DND-41 (cell line): ENCODE data around the gene PPT2.
"Not testable (repeated sequence)": the region's sequence is repeated elsewhere in the genome, so short reads cannot be mapped to it uniquely, and the experiment has no call there.

Experiments used
- ATAC-seq: fragments of 200-7000 bp; cut with Tn5 transposase; 3 replicates; pipeline ENCODE4 v1.9.1; 2021; ENCODE audit warnings: low read depth; ENCODE audit not compliant: insufficient read depth
- DNase-seq: peaks from one replicate; pipeline ENCODE4 v3.0.0-alpha.2; 2020
- H2AFZ ChIP-seq: 2 replicates; pipeline ENCODE4 v1.6.0; 2012; ENCODE audit warnings: low read depth, low read length
- H3K27ac ChIP-seq: 2 replicates; pipeline ENCODE4 v1.5.1; 2012; ENCODE audit warnings: low read length, inconsistent platforms
- H3K27me3 ChIP-seq: fragments of 200-600 bp; sonication (generic); 2 replicates; pipeline ENCODE4 v1.6.0; 2012; ENCODE audit warnings: low read length, mild to moderate bottlenecking, inconsistent platforms; ENCODE audit not compliant: insufficient read depth, poor library complexity
- H3K36me3 ChIP-seq: 2 replicates; pipeline ENCODE4 v1.5.1; 2012; ENCODE audit warnings: low read length, inconsistent platforms; ENCODE audit not compliant: insufficient read depth
- H3K4me1 ChIP-seq: 2 replicates; pipeline ENCODE4 v1.5.1; 2012; ENCODE audit warnings: mild to moderate bottlenecking, low read length; ENCODE audit not compliant: insufficient read depth
- H3K4me2 ChIP-seq: 2 replicates; pipeline ENCODE4 v1.6.0; 2012; ENCODE audit warnings: mild to moderate bottlenecking, moderate library complexity, low read length, inconsistent platforms; ENCODE audit not compliant: insufficient read depth
- H3K4me3 ChIP-seq, 2 experiments: fragments of 200-600 bp in 1 of 2; shearing (Covaris generic) in 1 of 2; 2 replicates each; pipeline ENCODE4 v1.5.1; 2012 to 2016; ENCODE audit warnings: inconsistent platforms in 2 of 2, low read length in 2 of 2, mild to moderate bottlenecking in 2 of 2, low read depth in 1 of 2, moderate library complexity in 1 of 2
- H3K79me2 ChIP-seq: 2 replicates; pipeline ENCODE4 v1.6.0; 2012; ENCODE audit warnings: low read length, inconsistent platforms; ENCODE audit not compliant: insufficient read depth
- H3K9ac ChIP-seq: 2 replicates; pipeline ENCODE4 v1.6.0; 2012; ENCODE audit warnings: low read depth, mild to moderate bottlenecking, inconsistent platforms, low read length, moderate library complexity
- H3K9me3 ChIP-seq: 2 replicates; pipeline ENCODE4 v1.5.1; 2012; ENCODE audit warnings: low read length, moderate library complexity, mild to moderate bottlenecking, inconsistent platforms; ENCODE audit not compliant: insufficient read depth, severe bottlenecking
- H4K20me1 ChIP-seq: 2 replicates; pipeline ENCODE4 v1.6.0; 2012; ENCODE audit warnings: low read length; ENCODE audit not compliant: insufficient read depth
- EZH2 ChIP-seq: IDR thresholded peaks from 3 replicates; pipeline ENCODE4 v1.6.1; 2012; ENCODE audit warnings: borderline replicate concordance, low read depth, mild to moderate bottlenecking, moderate library complexity, low read length, inconsistent platforms; ENCODE audit not compliant: severe bottlenecking
- TF ChIP-seq, protein P1 (sequence below): IDR thresholded peaks from 2 replicates; pipeline ENCODE4 v1.5.1; 2012; ENCODE audit warnings: borderline replicate concordance, low read length, moderate library complexity, mild to moderate bottlenecking; ENCODE audit not compliant: poor library complexity, severe bottlenecking; ENCODE audit errors: extremely low read depth

PPT2 gene

DNA sequence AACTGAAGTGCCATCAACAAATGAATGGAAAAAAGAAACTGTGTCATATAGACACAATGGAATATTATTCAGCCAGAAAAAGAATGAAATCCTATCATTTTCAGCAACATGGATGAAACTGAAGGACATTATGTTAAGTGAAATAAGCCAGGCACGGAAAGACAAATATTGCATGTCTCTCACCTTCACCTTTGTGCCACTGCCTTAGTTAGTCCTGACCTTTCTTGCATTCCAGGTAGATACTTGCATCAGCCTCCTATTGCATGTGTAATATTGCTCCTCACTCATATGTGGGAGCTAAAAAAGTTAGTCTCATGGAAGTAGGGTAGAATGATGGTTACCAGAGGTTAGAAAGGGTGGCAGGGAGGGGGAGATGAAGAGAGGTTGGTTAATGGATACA is 55.1 kb downstream of the PPT2 start:
- DNase-seq (no peak), ATAC-seq (no peak)
- no peaks in the 10 kb centered on the region for H3K4me1 ChIP-seq
- H2AFZ ChIP-seq = no peak overlapping the region
- H3K36me3 ChIP-seq = no peaks in the 10 kb centered on the region
- H3K27ac ChIP-seq = no peak overlapping the region
- no peaks in the 10 kb centered on the region for H3K9me3 ChIP-seq
- no peak overlapping the region for H3K4me2 ChIP-seq
- peaks cover 3% of the 10 kb centered on the region for H3K27me3 ChIP-seq
- no peak overlapping the region for H3K4me3 ChIP-seq
- no peaks in the 10 kb centered on the region for H3K79me2 ChIP-seq
- H4K20me1 ChIP-seq = no peaks in the 10 kb centered on the region
- TF ChIP-seq EZH2 = no peak
- TF ChIP-seq, protein P1, sequence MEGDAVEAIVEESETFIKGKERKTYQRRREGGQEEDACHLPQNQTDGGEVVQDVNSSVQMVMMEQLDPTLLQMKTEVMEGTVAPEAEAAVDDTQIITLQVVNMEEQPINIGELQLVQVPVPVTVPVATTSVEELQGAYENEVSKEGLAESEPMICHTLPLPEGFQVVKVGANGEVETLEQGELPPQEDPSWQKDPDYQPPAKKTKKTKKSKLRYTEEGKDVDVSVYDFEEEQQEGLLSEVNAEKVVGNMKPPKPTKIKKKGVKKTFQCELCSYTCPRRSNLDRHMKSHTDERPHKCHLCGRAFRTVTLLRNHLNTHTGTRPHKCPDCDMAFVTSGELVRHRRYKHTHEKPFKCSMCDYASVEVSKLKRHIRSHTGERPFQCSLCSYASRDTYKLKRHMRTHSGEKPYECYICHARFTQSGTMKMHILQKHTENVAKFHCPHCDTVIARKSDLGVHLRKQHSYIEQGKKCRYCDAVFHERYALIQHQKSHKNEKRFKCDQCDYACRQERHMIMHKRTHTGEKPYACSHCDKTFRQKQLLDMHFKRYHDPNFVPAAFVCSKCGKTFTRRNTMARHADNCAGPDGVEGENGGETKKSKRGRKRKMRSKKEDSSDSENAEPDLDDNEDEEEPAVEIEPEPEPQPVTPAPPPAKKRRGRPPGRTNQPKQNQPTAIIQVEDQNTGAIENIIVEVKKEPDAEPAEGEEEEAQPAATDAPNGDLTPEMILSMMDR = no peak
- H3K9ac ChIP-seq = no peak overlapping the region

DNA sequence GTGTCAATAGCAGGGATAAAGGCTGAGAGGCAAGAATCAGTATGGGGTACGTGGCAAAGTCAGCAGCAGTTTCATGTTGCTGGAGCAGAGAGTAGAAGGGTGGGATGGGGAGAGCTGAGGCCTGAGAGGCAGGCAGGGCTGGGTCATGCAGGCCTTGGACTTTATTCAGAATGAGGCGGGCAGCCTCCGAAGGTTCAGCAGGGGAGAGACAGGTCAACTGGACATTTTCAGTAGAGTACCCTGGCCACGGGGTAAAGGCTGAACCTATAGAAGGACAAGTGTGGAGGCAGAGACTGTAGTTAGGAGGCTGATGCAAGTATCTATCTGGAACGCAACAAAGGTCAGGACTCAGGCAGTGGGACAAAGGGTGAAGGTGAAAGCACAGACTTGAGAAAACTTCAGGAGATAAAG is 56.3 kb downstream of the PPT2 start:
- Histone ChIP-seq H2AFZ (no peak overlapping the region), H3K27ac (no peak overlapping the region), H3K4me2 (no peak overlapping the region), H3K4me1 (no peaks in the 10 kb centered on the region), H3K79me2 (no peaks in the 10 kb centered on the region), H3K9me3 (no peaks in the 10 kb centered on the region), H3K27me3 (peaks cover 3% of the 10 kb centered on the region), H3K9ac (no peak overlapping the region), H3K4me3 (no peak overlapping the region), H3K36me3 (no peaks in the 10 kb centered on the region), H4K20me1 (no peaks in the 10 kb centered on the region)
- TF ChIP-seq EZH2 = no peak
- TF ChIP-seq, protein P1 = no peak
- DNase-seq (no peak), ATAC-seq (no peak)

DNA sequence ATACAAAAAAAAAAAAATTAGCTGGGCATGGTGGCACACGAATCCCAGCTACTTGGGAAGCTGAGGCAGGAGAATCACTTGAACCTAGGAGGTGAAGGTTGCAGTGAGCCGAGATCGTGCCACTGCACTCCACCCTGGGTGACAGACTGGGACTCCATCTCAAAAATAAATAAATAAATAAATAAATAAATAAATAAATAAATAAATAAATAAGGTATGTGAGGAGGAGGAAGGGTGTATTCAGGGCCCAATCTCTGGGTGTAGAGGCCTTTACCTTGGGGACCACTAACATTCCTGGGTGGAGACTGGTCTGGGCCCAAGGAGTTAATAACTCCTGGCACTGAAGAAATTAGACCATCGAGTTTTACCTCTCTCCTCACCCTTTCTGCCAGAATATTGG is 57.5 kb downstream of the PPT2 start:
- not testable (repeated sequence) for DNase-seq, H2AFZ ChIP-seq, H4K20me1 ChIP-seq, H3K9ac ChIP-seq, H3K27ac ChIP-seq, H3K4me2 ChIP-seq, H3K4me3 ChIP-seq, H3K4me1 ChIP-seq, H3K27me3 ChIP-seq, H3K9me3 ChIP-seq, ATAC-seq, H3K79me2 ChIP-seq, H3K36me3 ChIP-seq

DNA sequence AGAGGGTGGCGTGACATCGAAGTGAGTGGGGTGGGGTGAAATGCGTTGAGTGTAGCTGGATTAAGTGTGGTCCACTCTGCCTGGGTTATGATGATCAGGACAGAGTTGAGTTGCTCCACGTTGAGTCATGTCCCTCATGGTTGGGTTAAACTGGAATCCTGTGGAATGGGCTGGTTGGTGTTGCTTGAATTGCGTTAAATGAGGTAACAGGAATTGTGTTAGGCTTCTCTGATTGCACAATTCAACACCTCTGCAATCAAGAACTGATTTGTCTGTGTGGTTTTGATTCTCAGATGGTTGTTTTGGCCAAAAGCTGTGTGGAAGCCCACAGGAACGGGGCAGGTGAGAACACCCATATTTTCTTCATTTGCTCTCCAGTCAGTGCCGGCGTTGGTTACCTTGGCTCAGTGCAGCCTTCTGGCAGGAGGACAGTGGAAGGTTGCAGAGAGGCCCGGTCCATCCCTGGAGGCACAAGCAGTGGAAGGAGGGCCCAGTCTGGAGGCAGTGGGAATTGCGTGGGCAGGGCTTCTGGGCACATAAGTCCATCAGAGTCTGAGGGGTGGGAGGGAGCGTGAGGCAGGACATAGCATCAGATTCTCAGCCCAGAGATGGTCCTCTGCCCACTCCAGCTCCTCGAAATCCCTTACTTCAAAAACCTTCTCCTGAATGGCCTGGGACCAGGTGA is 58.3 kb downstream of the PPT2 start:
- TF ChIP-seq, protein P1 = no peak
- no peak for TF ChIP-seq EZH2
- H3K4me1 ChIP-seq = no peaks in the 10 kb centered on the region
- H3K9me3 ChIP-seq = no peaks in the 10 kb centered on the region
- DNase-seq (no peak), ATAC-seq (no peak)
- H3K4me2 ChIP-seq = no peak overlapping the region
- no peaks in the 10 kb centered on the region for H3K36me3 ChIP-seq
- H2AFZ ChIP-seq = no peak overlapping the region
- H3K79me2 ChIP-seq = no peaks in the 10 kb centered on the region
- H3K4me3 ChIP-seq = no peak overlapping the region
- no peaks in the 10 kb centered on the region for H4K20me1 ChIP-seq
- no peak overlapping the region for H3K9ac ChIP-seq
- peaks cover 3% of the 10 kb centered on the region for H3K27me3 ChIP-seq
- no peak overlapping the region for H3K27ac ChIP-seq
